Heart left ventricle (tissue), 16 donors: Measurements from ENCODE around the gene EML6. TPM values are rescaled to one million over a fixed set of nuclear protein-coding genes. Genes with fewer than 3 reads are reported as not detected.

ENCODE experiments used
- ATAC-seq, 4 donors: fragments of 200-7000 bp; cut with Tn5 transposase; one replicate each; pipeline ENCODE4 v1.9.1; 2020 to 2022; ENCODE audit warnings: moderate library complexity in 4 of 4, mild to moderate bottlenecking in 3 of 4, moderate number of reproducible peaks in 1 of 4
- DNase-seq, 5 donors: peaks; one replicate each; pipeline ENCODE4 v3.0.0-alpha.2; 2020
- H3K27ac ChIP-seq, 12 donors: fragments of 200-600 bp; sonication (generic) in 4 of 12; one replicate each; pipeline versions ENCODE4 v1.5.0 to v1.8.0; 2016 to 2022; ENCODE audit warnings: mild to moderate bottlenecking in 2 of 12
- H3K27me3 ChIP-seq, 9 donors: fragments of 200-600 bp; sonication (generic) in 2 of 9; one replicate each; pipeline versions ENCODE4 v1.5.1 to v1.8.0; 2016 to 2022; ENCODE audit warnings: mild to moderate bottlenecking in 3 of 9
- H3K36me3 ChIP-seq, 9 donors: fragments of 200-600 bp; sonication (generic) in 2 of 9; one replicate each; pipeline versions ENCODE4 v1.5.0 to v1.8.0; 2018 to 2022; ENCODE audit warnings: mild to moderate bottlenecking in 2 of 9
- H3K4me1 ChIP-seq, 12 donors: fragments of 200-600 bp; sonication (generic) in 4 of 12; one replicate each; pipeline versions ENCODE4 v1.5.0 to v1.8.0; 2016 to 2022; ENCODE audit warnings: mild to moderate bottlenecking in 3 of 12
- H3K4me3 ChIP-seq, 12 donors: fragments of 200-600 bp; sonication (generic) in 4 of 12; one replicate each; pipeline versions ENCODE4 v1.5.0 to v1.8.0; 2017 to 2022; ENCODE audit warnings: mild to moderate bottlenecking in 9 of 12, moderate library complexity in 4 of 12
- H3K9me3 ChIP-seq, 12 donors: fragments of 200-600 bp; sonication (generic) in 4 of 12; one replicate each; pipeline versions ENCODE4 v1.5.0 to v1.8.0; 2016 to 2022; ENCODE audit warnings: mild to moderate bottlenecking in 1 of 12
- POLR2A ChIP-seq, 2 donors: fragments of 450-650 bp; IDR thresholded peaks; one replicate each; pipeline ENCODE4 v1.6.1; 2017; ENCODE audit warnings: antibody characterized with exemption in 2 of 2, mild to moderate bottlenecking in 2 of 2, moderate library complexity in 2 of 2
- WGBS, 4 donors: extraction: QIAGEN DNeasy Blood & Tissue Kit in 2 of 4; methylation state at CpG; one replicate each; pipeline versions ENCODE4 v1.1.5 to v1.1.7; 2013 to 2018; 5-methylcytosine and 5-hydroxymethylcytosine counted together
- intact Hi-C, 10 donors: fragments of 100-400 bp; cut with DNase I; formaldehyde crosslinking; loops; one replicate each; pipeline versions ENCODE4 v1.11.1 to v1.14.2; 2022
- polyA plus RNA-seq, 2 donors: library from polyadenylated mRNA; stranded (reverse); fragments of 200-250 nt; gene quantifications; one replicate each; pipeline ENCODE4 v1.2.3, GENCODE V29; 2013
- total RNA-seq, 9 donors: library from RNA; depleted of rRNA in 2 of 9; stranded (reverse); fragments of >200 nt in 2 of 9; fragmentation: NEBNext Ultra II Directional in 3 of 9; extraction: Animal tissue kit (Norgen Biotek cat#: 25700) in 3 of 9; gene quantifications; one replicate each; pipeline versions ENCODE4 v1.1.0 to v1.2.4, GENCODE V29; 2016 to 2023
- TF ChIP-seq, protein P1 (sequence below), 12 donors: fragments of 200-600 bp; sonication (generic) in 4 of 12; IDR thresholded peaks; one replicate each; pipeline versions ENCODE4 v1.5.0 to v1.8.0; 2018 to 2022; ENCODE audit warnings: antibody characterized with exemption in 12 of 12, mild to moderate bottlenecking in 5 of 12
- donor health status: ischemic (EF 13 %, LVEDD 7.1; RV severe dilation, severe dysfunction).
- donor health status: healthy with polysubstance abuse.
- donor health status: DM: no; HTN: yes; CAD: no.
- donor health status: DM: no; HTN: no; CAD: no.
- donor health status: ischemic (EF 25% LVEDD 6.9; RV normal size, moderate dysfunction).
- donor health status: ischemic (EF 25% LVEDD 5.7; RV mildly dilated, moderate dysfunction).
- donor health status: healthy.
- donor health status: DM: yes; HTN: yes; CAD: no.
- donor health status: ischemic (EF 35%, LVEDD 5.7; RV mildly dilated, moderate dysfunction).
- donor health status: nonischemic (EF 11% LVEDD 7.7; RV severe dilation, severe dysfunction).
- donor health status: DM: yes; HTN: yes; CAD: no.
- donor health status: PGD.
- donor health status: ischemic (EF 29% LVEDD 5.4; RV normal size, mild dysfunction).
- donor health status: nonischemic (EF 23%, LVEDD 6.1; RV moderate dilation, normal function).

The EML6 gene
- total and polyA plus RNA-seq, 11 donors = 0.08 to 1.2 (median 0.58) TPM

GRCh38 chr2:54863660-54864059, 140.2 kb downstream of the EML6 start:
- Histone ChIP-seq H3K27me3 (no peaks in the 10 kb centered on the region), H3K4me3 (no peak overlapping the region), H3K4me1 (no peaks in the 10 kb centered on the region), H3K36me3 (no peaks in the 10 kb centered on the region), H3K27ac (no peak overlapping the region), H3K9me3 (peaks cover 0 to 11% (median 0%) of the 10 kb centered on the region in 12 donors)
- intact Hi-C loops = no loop called here
- DNase-seq = no peak
- WGBS, 4 donors = 81 to 89% (median 83%) methylated on average over 5 of the region's 5 CpGs
- ATAC-seq = no peak
- TF ChIP-seq POLR2A (IDR thresholded peaks at IDR 0.05) = no peak
- TF ChIP-seq, protein P1, sequence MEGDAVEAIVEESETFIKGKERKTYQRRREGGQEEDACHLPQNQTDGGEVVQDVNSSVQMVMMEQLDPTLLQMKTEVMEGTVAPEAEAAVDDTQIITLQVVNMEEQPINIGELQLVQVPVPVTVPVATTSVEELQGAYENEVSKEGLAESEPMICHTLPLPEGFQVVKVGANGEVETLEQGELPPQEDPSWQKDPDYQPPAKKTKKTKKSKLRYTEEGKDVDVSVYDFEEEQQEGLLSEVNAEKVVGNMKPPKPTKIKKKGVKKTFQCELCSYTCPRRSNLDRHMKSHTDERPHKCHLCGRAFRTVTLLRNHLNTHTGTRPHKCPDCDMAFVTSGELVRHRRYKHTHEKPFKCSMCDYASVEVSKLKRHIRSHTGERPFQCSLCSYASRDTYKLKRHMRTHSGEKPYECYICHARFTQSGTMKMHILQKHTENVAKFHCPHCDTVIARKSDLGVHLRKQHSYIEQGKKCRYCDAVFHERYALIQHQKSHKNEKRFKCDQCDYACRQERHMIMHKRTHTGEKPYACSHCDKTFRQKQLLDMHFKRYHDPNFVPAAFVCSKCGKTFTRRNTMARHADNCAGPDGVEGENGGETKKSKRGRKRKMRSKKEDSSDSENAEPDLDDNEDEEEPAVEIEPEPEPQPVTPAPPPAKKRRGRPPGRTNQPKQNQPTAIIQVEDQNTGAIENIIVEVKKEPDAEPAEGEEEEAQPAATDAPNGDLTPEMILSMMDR (IDR thresholded peaks at IDR 0.05) = no peak

GRCh38 chr2:54864096-54864495, 140.6 kb downstream of the EML6 start:
- DNase-seq (no peak), ATAC-seq (no peak)
- Histone ChIP-seq H3K27ac (no peak overlapping the region), H3K9me3 (peaks cover 0 to 11% (median 0%) of the 10 kb centered on the region in 12 donors), H3K4me1 (no peaks in the 10 kb centered on the region), H3K4me3 (no peak overlapping the region), H3K36me3 (no peaks in the 10 kb centered on the region), H3K27me3 (no peaks in the 10 kb centered on the region)
- 48 to 76% (median 65%) methylated on average over 1 of the region's 1 CpG for WGBS, 4 donors
- intact Hi-C loops = no loop called here
- TF ChIP-seq POLR2A (IDR thresholded peaks at IDR 0.05) = no peak
- TF ChIP-seq, protein P1 (IDR thresholded peaks at IDR 0.05) = no peak

GRCh38 chr2:54864727-54865126, 141.3 kb downstream of the EML6 start:
- H3K27me3 ChIP-seq = no peaks in the 10 kb centered on the region
- ATAC-seq (no peak), DNase-seq (no peak)
- whole genome bisulfite sequencing, 4 donors = 91 to 93% (median 91%) methylated on average over 5 of the region's 5 CpGs
- intact Hi-C loops = no loop called here
- H3K4me3 ChIP-seq = no peak overlapping the region
- H3K27ac ChIP-seq = no peak overlapping the region
- peaks cover 0 to 11% (median 0%) of the 10 kb centered on the region in 12 donors for H3K9me3 ChIP-seq
- no peaks in the 10 kb centered on the region for H3K4me1 ChIP-seq
- no peak for TF ChIP-seq POLR2A (IDR thresholded peaks at IDR 0.05)
- TF ChIP-seq, protein P1 (IDR thresholded peaks at IDR 0.05) = no peak
- no peaks in the 10 kb centered on the region for H3K36me3 ChIP-seq

GRCh38 chr2:54866179-54866578, 142.7 kb downstream of the EML6 start:
- Histone ChIP-seq H3K36me3 (no peaks in the 10 kb centered on the region), H3K27ac (no peak overlapping the region), H3K27me3 (no peaks in the 10 kb centered on the region), H3K4me3 (no peak overlapping the region), H3K4me1 (no peaks in the 10 kb centered on the region), H3K9me3 (peaks cover 0 to 9% (median 0%) of the 10 kb centered on the region in 12 donors)
- no peak for TF ChIP-seq POLR2A (IDR thresholded peaks at IDR 0.05)
- TF ChIP-seq, protein P1 (IDR thresholded peaks at IDR 0.05) = no peak
- intact Hi-C loops = no loop called here
- ATAC-seq (no peak), DNase-seq (no peak)
- WGBS, 4 donors = 75 to 86% (median 81%) methylated on average over 2 of the region's 2 CpGs
